Psoas muscle (tissue), 8 donors: ENCODE measurements around the gene KDM3A. TPM values are rescaled to one million over a fixed set of nuclear protein-coding genes. Genes with fewer than 3 reads are reported as not detected.

Source experiments
- ATAC-seq, 4 donors: fragments of 200-7000 bp; cut with Tn5 transposase; one replicate each; pipeline ENCODE4 v1.9.1; 2020; ENCODE audit warnings: moderate library complexity in 3 of 4, mild to moderate bottlenecking in 2 of 4
- DNase-seq, 2 donors: peaks; one replicate each; pipeline ENCODE4 v3.0.0-alpha.2; 2020
- H3K27ac ChIP-seq: fragments of 200-600 bp; one replicate; pipeline ENCODE4 v1.8.0; 2022
- H3K27me3 ChIP-seq, 3 donors: fragments of 200-600 bp in 1 of 3; one replicate each; pipeline versions ENCODE4 v1.6.1 to v1.8.0; 2013 to 2022; ENCODE audit warnings: low read length in 2 of 3, mild to moderate bottlenecking in 2 of 3, moderate library complexity in 1 of 3; ENCODE audit not compliant: insufficient read depth in 3 of 3
- H3K36me3 ChIP-seq, 2 donors: fragments of 200-600 bp in 1 of 2; one replicate each; pipeline versions ENCODE4 v1.6.1 to v1.8.0; 2013 to 2022; ENCODE audit warnings: low read depth in 1 of 2, mild to moderate bottlenecking in 1 of 2, moderate library complexity in 1 of 2; ENCODE audit not compliant: insufficient read depth in 1 of 2
- H3K4me1 ChIP-seq: fragments of 200-600 bp; one replicate; pipeline ENCODE4 v1.8.0; 2022
- H3K4me3 ChIP-seq: fragments of 200-600 bp; one replicate; pipeline ENCODE4 v1.8.0; 2022; ENCODE audit warnings: mild to moderate bottlenecking
- H3K9me3 ChIP-seq: fragments of 200-600 bp; one replicate; pipeline ENCODE4 v1.8.0; 2022
- CTCF ChIP-seq: fragments of 200-600 bp; IDR thresholded peaks from one replicate; pipeline ENCODE4 v1.8.0; 2022; ENCODE audit warnings: antibody characterized with exemption
- WGBS, 3 donors: extraction: QIAGEN DNeasy Blood & Tissue Kit; methylation state at CpG; one replicate each; pipeline versions ENCODE4 v1.1.6 to v1.1.7; 2013; 5-methylcytosine and 5-hydroxymethylcytosine counted together
- intact Hi-C, 2 donors: fragments of 100-400 bp; cut with DNase I; formaldehyde crosslinking; loops; one replicate each; pipeline versions ENCODE4 v1.11.0 to v1.14.2; 2022
- polyA plus RNA-seq, 3 donors: library from polyadenylated mRNA; stranded (reverse); fragments of 200-250 nt; gene quantifications; one replicate each; pipeline ENCODE4 v1.2.3, GENCODE V29; 2013
- total RNA-seq, 4 donors: library from RNA; stranded (reverse); fragmentation: NEBNext Ultra II Directional in 2 of 4; extraction: Animal tissue kit (Norgen Biotek cat#: 25700) in 2 of 4; gene quantifications; one replicate each; pipeline versions ENCODE4 v1.2.1 to v1.2.4, GENCODE V29; 2021 to 2023
- donor health status: healthy with polysubstance abuse.
- donor health status: DM: no; HTN: no; CAD: no; lungs with moderate emphysema.
- donor health status: Bipolar disorder and iron deficiency.
- donor health status: healthy.
- donor health status: DM: yes; HTN: yes; CAD: no.
- donor health status: DM: no; HTN: no; CAD: no.
- donor health status: DM: no; HTN: no; CAD: no.
- donor health status: DM: yes; HTN: yes; CAD: no.

KDM3A gene
- total and polyA plus RNA-seq, 7 donors = 12.2 to 34.7 (median 23.5) TPM

GRCh38 chr2:86442642-86443005 lies 1.5 kb downstream of the KDM3A start:
- DNase-seq = peak; percentile 78 to 83
- H3K9me3 ChIP-seq = peaks cover 25% of the 10 kb centered on the region
- TF ChIP-seq CTCF = no peak
- intact Hi-C loops = no loop called here
- ATAC-seq = peak; percentile 75 to 85 (median 79)
- H3K27me3 ChIP-seq = no peaks in the 10 kb centered on the region
- peaks cover 7 to 36% of the 10 kb centered on the region in 2 donors for H3K36me3 ChIP-seq
- peak overlapping the region; percentile 97 for H3K27ac ChIP-seq
- H3K4me3 ChIP-seq = peak overlapping the region; percentile 69
- peaks cover 45% of the 10 kb centered on the region for H3K4me1 ChIP-seq
- WGBS, 3 donors = 0 to 2% (median 1%) methylated on average over 5 of the region's 5 CpGs

DNA sequence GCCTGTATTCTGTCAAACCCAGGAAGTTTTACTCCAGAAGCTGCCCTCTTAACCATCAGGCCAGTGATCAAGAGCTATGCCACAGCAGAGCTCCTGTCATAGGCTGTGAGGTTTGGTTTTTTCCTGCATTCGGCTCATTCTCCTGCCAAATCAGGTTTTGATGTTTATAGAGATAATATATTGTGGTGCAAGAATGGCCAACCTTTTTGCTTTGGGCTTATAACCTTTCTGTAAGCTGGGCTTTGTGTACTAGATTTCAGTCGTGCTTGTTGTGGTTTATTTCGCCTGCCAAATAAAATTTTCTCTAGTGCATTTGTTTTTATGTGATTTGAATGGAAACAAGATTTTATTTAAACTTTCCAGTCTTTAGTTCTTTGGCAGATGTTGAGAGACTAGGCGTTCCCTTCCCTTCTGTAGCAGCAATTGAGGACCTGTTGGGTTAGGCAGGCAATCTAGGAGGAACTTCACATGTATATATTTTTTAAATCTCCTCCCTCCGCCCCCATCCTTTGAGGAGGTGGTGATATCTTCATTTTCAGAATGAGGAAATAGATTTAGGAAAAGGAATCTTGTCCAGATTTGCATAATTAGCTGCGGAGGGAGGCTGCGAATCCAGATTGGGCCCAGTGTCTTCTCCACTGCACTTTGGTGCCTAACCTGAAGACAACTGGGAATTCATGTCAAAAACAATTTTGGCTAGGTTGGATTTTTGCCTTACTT lies 2.6 kb downstream of the KDM3A start:
- peaks cover 7 to 36% of the 10 kb centered on the region in 2 donors for H3K36me3 ChIP-seq

GRCh38 chr2:86445436-86445835 lies 4.3 kb downstream of the KDM3A start:
- peaks cover 7 to 45% of the 10 kb centered on the region in 2 donors for H3K36me3 ChIP-seq
- intact Hi-C loops = no loop called here

More for the DNA sequence above, 2.6 kb downstream of the KDM3A start:
- Histone ChIP-seq H3K9me3 (peaks cover 16% of the 10 kb centered on the region), H3K27ac (peak overlapping the region; percentile 97), H3K27me3 (no peaks in the 10 kb centered on the region), H3K4me3 (peak overlapping the region; percentile 69), H3K4me1 (peaks cover 57% of the 10 kb centered on the region)
- 77 to 83% (median 77%) methylated on average over 7 of the region's 7 CpGs for WGBS, 3 donors
- intact Hi-C loops = no loop called here
- TF ChIP-seq CTCF = no peak
- DNase-seq = no peak
- ATAC-seq = no peak

DNA sequence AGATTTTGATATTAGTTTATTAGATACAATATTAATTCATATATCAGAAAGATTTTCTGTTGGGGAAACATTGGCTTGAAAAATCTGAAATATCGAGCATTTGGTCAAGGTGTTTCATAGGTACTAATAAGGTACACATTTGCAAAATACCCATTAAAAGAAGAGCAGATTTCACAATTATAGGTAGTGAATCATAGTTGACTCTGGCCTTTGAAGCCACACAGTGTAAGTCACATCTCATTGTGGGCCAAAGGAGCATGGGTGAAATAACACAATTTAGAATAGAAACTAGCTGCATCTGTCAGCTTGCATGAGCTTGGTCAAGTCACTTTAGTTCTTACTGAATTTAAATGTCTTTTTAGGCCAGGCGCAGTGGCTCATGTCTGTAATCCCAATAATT lies 4.9 kb downstream of the KDM3A start:
- H3K27me3 ChIP-seq = no peaks in the 10 kb centered on the region
- ATAC-seq (no peak), DNase-seq (no peak)
- H3K4me1 ChIP-seq = peaks cover 62% of the 10 kb centered on the region
- H3K4me3 ChIP-seq = no peak overlapping the region
- no peak overlapping the region for H3K27ac ChIP-seq
- intact Hi-C loops = no loop called here
- peaks cover 7 to 51% of the 10 kb centered on the region in 2 donors for H3K36me3 ChIP-seq
- 95 to 99% (median 98%) methylated on average over 2 of the region's 2 CpGs for WGBS, 3 donors
- no peaks in the 10 kb centered on the region for H3K9me3 ChIP-seq
- TF ChIP-seq CTCF = no peak

More at GRCh38 chr2:86445436-86445835, 4.3 kb downstream of the KDM3A start:
- H3K27me3 ChIP-seq = no peaks in the 10 kb centered on the region
- 64 to 74% (median 73%) methylated on average over 4 of the region's 4 CpGs for WGBS, 3 donors
- H3K27ac ChIP-seq = no peak overlapping the region
- no peak for TF ChIP-seq CTCF
- no peak overlapping the region for H3K4me3 ChIP-seq
- H3K9me3 ChIP-seq = no peaks in the 10 kb centered on the region
- DNase-seq (no peak), ATAC-seq (no peak)
- peaks cover 62% of the 10 kb centered on the region for H3K4me1 ChIP-seq
